NCI-H1092 treated with DMSO at 0.1 percent for 48 hours (cell line): ENCODE data around the gene ALCAM.

Source experiments
- DNase-seq: peaks from one replicate; lab custom pipeline; 2025; lab: John Stamatoyannopoulos, UW

ALCAM gene

DNA sequence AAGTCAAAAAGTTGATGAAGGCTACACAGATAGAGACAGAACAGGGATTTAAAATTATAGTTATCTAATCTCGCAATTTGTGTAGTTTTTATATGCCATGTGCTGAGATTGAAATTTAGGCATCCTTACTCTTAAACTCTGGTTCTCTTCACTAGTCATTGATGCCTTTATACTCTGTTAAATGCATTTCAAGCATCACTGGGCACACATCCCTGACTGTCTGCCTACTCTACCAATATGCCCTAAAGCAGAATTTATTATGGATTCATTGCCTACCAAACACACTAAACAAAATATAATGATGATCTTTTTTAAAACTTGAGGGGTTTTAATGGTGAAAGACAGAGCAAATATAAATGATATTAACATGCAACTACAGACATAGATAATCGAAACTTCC lies 10.3 kb upstream of the ALCAM start:
- DNase-seq, result no peak

DNA sequence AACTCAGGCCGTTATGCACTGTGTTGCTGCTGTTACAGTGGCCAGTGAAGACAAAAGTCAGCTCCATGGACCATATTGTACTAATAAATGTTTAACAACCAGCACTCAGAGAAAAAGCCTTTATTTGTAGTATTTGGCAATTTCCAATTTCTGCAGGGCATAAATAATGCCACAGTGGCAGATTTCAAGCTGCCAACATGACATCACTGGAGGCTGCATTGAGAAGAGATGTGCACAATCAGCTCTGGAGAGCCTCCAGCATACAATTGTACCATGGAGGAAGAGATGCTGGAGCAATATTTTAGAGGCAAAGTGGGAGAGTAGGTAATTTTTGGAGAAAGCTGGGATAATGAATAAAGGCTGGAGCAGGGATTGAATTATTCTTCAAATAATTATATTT lies 9.7 kb upstream of the ALCAM start:
- no peak for DNase-seq

DNA sequence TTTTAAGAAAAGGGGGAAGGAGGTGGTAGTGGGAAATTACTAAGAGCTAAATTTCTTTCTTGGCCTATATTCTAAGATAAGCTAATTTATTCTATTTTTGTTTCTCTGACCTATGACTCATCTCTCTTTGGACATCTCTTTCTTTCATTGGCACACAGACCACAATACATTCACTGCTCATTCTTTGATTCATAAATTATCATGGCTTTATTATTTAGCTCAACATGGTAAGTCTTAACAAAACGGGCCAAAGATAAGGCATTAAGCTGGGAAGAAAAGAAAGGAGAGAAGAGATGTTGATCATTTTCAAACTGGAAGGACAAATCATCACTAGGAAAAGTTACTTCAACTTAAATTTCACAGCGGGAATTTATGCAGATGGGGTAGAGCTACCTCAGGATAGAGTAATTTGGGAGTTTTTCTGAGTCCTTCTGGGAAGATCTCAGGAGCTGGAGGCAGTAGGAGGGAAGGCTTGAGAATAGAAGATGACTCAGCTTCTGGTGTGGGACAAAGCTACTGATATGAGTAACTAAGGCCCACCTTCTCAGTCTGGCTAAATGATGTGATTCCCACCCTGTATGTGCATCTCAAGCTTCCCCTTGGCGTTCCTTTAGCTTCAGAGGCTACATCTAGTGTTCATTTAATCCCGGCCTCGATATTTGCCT lies 7.5 kb upstream of the ALCAM start:
- no peak for DNase-seq

DNA sequence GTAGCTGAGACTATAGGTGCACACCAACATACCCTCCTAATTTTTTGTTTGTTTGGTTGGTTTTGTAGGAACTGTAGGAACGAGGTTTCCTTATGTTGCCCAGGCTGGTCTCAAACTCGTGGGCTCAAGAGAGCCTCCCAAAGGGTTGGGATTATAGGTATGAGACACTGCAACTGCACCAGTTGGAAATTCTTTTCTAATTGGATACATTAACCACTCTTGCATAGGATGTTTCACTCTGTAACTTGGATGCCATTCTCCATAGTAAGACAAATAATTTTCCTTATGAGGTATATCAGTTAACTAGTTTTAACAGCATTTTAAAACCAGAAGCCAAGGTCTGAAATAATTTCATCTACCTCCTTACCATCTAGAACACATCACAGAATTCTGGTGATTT lies 6.7 kb upstream of the ALCAM start:
- DNase-seq, result no peak

DNA sequence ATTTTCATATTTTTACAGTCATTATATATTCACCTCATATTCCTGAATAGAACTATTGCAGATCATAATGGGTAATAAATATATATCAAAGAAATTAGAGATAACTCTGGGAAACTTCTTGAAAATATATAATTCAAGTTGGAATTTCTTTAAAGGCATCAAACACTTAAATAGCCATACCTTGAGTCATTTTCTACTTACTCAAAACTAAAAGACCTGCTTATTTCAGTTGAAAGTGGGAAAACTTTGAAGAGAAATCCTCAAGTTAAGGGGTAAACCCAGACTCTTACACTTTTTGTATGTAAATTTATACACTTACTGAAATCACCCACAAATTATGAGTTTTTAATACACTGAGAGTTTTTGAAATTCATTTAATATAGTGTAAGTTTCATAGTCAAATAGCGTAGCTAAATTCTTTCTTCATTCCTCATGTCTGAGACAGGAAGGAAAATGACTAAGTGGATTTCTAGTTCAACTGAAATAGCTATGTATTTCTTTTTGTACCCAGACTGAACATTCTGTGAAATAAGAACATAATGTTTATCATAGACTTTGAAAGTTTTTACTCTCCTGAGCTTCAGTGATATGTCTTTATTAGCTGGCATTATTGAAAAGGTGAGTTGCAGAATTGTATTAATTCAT lies 4.6 kb upstream of the ALCAM start:
- DNase-seq, result no peak

DNA sequence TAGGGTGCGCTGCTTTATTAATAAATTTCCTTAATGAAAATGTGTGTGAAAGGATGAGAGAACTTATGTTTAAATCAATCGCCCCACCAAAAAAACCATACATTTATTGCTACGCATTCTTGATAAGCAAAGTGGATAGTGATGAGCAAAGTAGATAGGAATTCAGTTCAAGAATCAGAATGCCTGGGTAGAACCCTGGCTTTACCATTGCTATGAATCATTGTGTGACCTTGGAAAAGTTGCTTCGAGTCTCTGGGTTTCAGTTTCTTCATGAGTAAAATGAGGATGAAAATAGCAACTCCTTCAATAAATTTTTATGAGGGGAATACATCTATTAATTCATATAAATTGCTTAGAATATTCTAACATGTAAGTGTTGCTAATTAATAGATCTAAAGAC lies 2.6 kb upstream of the ALCAM start:
- DNase-seq, result no peak

DNA sequence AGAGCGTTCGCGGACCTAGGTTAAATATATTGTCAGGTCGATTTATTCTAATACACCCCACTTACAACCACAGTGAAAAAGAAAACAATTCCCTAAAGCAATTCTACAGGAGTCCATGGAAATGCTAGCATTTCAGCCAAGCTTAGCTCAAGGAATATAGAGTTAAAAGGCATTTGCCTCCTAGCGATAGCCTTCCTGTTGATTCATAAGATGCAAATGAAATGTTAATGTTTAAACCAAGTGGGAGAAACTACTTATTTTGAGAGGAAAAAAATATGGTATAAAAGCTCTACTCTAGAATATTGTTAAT lies 1.7 kb upstream of the ALCAM start:
- DNase-seq, result no peak

DNA sequence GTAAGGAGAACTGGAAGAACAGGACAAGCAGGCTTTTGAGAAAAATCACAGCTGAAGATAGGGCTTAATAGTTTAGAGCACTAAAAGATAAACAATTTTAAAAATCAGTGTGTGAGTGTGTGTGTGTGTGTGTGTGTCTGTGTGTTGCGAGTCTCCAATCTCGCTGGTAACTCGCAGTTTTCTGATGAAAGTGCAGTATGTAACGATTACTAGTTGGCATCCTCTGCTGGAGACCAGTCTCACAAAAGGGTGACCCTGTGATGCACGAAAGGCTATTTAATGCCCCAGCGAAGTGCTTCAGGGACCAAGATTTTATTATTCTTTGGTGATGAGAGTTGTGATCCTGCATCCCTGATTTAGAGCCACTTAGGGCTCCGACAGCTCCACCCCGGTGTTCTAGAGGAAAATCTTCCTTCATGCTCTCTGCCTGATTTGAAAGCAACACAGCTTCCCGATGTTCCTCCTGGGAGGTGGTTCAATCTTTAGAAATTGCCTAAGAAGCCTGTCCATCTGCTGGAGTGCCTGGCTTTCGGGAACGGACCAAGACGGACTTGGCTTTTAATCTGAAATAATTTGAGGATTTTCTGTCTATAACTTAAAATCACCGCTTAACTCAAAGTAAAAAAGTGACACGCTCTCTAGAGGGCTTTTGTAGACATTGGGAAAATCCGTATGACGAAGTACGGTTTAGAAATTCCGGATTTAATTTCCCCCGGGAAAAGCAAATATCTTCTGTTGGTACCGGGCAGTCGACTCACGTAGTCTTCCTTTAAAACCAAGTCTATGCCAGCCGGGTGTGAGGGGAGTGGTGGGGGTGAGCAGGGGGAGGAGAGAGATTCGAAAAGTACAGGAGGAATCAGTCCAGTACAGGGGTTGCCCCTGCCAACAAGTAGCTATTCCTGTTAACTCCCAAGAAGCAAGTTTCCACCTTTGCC lies 1.1 kb upstream of the ALCAM start:
- peak; percentile 72 for DNase-seq

DNA sequence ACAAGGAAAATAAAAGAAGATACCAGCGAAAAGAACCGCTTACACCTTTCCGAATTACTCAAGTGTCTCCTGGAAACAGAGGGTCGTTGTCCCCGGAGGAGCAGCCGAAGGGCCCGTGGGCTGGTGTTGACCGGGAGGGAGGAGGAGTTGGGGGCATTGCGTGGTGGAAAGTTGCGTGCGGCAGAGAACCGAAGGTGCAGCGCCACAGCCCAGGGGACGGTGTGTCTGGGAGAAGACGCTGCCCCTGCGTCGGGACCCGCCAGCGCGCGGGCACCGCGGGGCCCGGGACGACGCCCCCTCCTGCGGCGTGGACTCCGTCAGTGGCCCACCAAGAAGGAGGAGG lies 325 bp downstream of the ALCAM start:
- DNase-seq, result no peak

DNA sequence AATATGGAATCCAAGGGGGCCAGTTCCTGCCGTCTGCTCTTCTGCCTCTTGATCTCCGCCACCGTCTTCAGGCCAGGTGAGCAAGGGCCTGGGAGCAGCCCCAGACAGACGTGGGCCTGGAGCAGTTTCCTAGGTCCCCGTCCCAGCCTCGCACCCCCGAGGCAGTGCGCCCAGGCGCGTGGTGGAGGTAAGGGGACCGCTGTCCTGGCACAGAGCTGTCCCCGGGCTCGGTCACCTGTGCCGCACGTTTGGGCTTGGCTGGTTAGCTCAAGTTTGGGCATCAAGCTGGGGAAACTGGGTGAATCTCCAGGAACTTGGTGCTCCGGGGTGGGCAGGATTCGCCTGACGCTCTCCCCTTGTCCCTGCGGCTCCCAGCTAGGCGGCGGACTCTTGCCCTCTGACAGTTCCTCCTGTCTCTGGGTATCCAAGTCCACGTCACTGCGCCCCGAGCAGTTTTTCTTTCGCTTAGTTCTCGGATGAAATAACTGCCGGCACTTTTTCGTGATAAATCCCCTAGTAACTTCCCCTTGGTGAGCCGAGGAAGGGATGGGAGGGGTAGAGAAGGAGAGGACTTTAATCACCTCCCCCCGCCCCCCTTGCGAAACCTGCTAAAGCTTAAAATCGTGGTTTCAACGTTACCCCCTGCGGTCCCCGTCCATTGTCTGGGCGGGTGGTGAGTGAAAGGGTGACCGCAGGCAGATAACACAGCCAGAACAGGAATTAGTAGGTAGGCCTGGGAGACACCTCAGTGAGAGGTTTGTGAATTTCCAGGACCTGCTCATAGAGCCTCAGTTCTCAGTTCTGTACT lies 901 bp downstream of the ALCAM start:
- peak; percentile 44 for DNase-seq

DNA sequence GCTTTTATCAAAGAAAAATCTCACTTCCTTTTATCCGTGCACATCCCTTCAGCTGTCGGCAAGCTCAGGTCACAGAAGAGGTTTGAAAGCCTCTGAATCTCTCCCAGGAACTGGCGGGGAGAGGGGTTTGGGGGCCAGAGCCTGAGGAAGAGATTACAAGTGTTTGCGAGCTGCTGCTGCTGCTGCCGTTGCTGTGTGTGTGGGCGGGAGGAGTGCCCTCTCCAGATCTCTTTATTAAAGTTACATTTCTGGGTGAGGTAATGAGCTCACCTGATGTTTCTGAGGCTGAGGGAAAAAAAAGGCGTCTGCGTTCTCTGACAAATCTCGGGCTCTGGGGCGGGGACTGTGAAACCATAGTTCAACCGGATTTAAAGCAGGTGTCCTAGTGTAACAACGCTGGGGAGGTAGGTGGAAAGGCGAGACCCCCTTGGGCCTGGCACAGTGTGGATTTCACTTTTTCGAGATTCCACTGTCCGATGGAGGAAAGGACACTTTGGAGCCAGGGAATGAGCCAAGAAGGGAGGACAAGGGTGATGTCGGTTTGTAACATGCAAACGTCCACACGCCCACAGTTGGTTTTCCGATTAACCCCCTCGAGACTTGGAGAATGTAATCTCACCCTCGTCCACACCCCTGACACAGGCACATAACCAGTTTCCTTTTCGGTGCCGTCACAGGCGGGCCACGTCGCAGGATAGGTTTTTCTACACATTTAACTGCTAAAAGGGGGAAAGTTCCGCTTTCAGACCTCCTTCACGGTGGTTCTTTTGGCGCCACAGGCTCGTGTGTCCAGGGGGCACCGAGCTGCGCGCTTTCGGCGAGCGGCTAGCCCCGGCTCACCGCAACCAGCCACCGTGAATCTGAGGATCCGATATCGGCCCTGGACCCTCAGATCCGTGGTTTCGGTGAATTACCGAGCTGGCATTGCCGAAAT lies 2.1 kb downstream of the ALCAM start:
- peak; percentile 79 for DNase-seq

DNA sequence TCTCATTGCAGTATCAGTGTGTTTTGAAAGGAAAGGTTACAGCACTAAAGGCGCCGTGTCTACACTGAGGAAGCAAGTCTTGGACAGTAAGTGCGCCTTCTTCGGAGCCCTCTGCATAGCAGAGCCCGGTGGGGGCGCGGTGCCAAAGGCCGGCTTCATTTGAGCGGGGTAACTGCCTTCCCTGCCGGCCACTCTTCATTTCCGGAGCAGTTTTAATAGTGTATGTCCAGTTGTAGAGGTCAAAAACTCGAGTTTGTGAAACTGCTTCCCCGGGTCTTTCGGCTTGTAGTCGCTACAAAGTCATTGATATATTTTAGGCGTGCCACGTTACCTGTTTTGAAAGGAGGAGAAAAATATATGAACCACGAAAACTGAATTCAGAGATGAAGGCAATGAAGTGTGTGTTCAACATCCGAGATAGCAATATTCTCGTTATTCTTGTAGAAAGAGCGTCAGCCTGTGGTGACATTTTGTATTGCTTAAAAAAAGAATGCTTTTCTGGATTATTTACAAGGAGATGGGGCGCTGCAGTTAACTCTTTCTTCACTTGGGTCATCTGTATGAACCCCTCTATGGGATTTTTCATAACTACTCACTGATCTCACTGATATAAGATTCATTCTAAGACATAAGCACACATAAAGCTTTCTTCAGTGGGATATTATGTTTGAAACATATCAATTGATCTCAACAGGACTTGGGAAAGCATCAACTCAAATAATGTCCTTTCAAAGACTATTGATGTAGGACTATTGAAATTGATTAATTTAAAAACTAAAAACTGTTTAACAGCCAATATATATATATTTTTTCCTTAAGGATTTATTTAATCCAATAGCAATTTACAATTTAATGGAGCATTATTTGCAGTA lies 3.0 kb downstream of the ALCAM start:
- peak; percentile 82 for DNase-seq

DNA sequence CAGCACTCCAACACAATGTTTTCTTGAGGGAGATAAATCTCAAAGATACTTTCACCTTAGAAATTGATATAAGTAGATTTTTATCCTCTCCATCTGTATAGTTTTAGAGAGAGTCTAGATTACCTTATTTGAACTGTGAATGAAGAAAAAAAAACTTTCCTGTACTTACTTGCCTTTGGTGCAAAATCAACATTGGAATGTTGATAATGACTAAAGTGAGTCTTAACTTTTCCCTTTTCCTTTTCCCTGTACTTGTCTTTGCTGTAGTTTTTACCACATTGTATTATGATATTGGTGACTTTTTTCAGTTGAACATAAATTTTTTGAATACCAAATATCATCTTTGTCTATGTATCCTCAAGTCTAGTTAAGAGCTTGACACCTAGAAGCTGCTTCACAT lies 6.7 kb downstream of the ALCAM start:
- no peak for DNase-seq

DNA sequence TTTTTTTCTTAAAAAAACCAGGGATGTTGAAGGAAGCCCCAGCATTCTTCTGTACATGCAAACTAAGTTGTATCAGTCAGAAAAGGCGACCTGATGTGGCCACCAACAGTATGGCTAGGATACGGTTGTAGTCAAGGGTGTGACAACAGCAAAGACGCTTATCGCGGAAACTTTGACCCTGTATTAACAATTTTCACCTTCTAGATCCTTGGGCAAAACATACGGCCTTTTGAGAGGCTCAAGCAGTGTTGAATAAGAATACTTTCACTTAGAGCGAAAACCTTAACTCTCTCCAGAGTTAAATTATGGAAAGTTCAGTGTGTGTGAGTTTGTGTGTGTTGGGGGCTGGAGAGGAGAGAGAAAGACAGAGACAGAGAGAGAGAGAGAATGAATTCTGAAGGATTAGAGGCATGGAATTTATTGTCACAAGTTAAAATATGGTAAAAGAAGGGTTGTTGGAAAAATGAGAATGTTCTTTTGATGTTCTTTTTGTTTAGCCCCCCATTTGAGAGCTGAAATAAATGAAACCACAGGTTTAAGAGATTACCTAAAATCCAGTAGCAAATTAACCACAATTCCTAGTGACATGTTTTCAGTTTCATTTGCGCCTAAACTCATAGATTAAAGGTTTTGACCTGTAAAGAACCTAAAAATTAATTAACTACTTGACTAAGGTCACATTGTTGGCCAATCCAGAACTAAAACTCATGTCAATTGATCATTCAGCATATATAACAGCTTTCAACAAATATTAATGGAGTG lies 9.2 kb downstream of the ALCAM start:
- no peak for DNase-seq

DNA sequence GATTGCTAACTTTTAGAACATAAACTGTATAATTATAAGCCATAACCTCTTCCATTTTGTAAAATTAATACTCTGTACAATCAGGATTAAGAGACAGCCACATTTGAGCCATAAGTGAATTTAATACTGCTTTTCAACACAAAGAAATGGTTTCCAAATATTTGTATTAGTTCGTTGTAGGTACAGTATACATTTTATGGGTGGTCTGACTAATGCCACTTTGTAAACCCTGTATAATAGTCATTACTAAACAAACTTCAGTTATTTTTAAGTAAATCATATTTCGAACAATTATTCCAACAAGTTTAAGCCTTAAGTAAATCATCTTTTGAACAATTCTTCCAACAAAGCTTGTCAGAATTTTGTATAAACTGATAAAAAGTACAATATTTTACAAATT lies 11.0 kb downstream of the ALCAM start:
- no peak for DNase-seq

DNA sequence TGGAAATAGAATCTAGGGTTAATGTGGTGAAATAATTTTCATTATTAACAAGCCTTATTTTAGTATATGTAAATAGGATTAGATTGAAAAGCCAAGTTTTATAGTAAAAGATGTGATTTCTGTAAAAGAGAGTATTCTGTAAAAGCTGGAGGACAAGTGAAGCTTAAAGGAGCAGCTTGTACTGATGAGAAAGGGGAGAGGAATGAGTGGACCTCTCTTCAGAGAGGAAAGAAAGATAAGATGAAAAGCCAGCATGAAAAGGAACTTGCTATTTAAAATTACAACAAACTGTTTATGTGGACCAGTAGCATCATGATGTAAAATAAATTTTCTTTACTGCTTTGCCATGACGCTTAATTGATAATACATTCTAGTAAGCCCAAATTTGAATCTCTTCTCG lies 18.5 kb downstream of the ALCAM start:
- DNase-seq, result no peak

DNA sequence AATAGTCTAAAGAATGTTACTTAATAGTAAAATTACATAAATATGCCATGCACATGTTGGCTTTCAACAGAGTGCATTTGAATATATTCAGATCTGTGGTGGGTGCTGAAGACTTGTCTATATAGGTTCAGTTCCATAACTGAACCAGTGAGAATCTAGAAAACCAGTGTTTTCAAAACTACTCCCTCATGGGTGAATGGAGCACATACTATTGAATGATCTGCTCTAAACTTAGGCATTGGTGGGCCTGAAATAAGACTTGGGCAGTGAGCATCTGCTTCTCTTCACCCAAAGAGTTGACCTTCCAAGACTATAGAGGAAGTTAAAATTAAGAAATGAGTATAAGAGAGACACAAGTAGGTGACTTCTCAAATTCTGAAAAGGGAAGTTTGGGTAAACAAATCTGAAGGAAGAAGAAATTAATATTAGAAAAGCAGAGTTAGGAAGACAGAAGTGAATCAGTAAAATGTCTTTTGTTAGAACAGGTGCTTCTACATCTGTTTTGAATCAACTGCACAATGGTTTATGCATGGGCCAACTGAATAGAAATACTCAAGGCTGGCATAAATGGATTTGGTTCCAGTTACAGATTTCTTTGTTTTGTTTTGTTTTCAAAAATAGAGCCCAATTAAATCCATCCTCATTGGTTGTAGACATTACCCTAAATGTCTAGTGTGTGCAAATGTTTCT lies 19.3 kb downstream of the ALCAM start:
- peak; percentile 31 for DNase-seq

DNA sequence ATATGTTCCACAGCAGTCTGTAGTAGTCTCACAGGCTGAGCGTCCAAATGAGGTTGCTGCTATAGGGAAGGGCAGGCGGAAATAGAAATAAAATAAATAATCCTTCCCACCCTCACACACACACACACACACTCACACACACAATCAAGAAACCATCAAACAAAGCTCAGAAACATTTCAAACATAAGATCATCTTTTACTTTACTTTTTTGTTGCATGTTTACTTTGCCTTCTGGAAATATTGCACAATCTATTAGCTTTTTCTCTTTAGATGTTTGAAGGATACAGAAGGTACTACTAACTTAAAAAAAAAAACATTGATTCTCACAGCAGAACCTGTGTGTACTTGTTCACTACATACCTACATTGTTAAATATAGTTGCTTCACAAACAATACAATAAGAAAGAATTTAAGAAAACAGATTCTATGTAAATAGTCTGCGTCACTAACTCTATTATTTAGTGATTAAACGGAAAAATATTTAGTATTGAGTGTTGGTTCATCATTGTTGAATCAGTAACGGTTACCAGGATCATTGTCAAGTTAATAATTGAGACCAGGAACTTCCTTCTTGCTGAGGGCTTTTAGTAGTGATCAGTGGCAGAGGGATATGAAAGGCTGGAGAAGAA lies 20.5 kb downstream of the ALCAM start:
- DNase-seq, result peak; percentile 8

DNA sequence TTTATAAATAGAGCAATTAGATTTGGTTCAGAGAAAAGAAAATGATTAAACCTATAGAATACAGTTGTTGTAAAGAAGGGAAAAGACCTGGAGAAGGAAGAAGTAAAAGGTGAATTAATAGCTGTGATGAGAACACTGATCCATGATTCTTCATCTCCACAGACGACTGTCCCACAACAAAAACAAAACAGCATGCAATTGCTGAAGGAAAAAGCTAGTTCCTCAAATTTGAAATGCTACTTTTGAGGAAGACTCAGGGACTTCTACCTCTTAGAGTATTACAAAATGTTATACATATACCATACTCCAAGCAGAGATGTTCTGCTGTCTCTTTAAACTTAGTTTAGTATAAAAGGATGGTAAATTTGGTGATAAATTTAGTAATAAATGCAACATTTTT lies 21.5 kb downstream of the ALCAM start:
- no peak for DNase-seq
